H1 (cell line): ENCODE measurements around the gene HSPA12A. TPM values are rescaled to one million over a fixed set of nuclear protein-coding genes. Genes with fewer than 3 reads are reported as not detected.

Experiments
- CHD1 ChIP-seq: IDR thresholded peaks from 2 replicates; pipeline ENCODE4 v1.6.1; 2012; ENCODE audit warnings: low read depth, low read length, improper control_type of control experiment
- CREB1 ChIP-seq: IDR thresholded peaks from 2 replicates; pipeline ENCODE4 v1.6.1; 2012; ENCODE audit warnings: inconsistent platforms
- EGR1 ChIP-seq: IDR thresholded peaks from 2 replicates; pipeline ENCODE4 v1.6.1; 2011; ENCODE audit warnings: low read depth, low read length, borderline replicate concordance
- KDM5A ChIP-seq: fragments of 200-600 bp; IDR thresholded peaks from 2 replicates; pipeline ENCODE4 v1.7.1; 2012; ENCODE audit warnings: mild to moderate bottlenecking, low read length, inconsistent platforms, mixed read lengths
- POLR2A ChIP-seq, 2 experiments: IDR thresholded peaks; 1 replicate in 1 of 2; 2 replicates in 1 of 2; pipeline ENCODE4 v1.6.1; 2011; ENCODE audit warnings: low read depth in 2 of 2, low read length in 2 of 2, mild to moderate bottlenecking in 2 of 2; ENCODE audit errors: control extremely low read depth in 1 of 2
- RBBP5 ChIP-seq: IDR thresholded peaks from 2 replicates; pipeline ENCODE4 v1.7.1; 2012; ENCODE audit warnings: low read depth, mild to moderate bottlenecking, inconsistent platforms, low read length, moderate library complexity, borderline replicate concordance
- SP2 ChIP-seq: IDR thresholded peaks from 2 replicates; pipeline ENCODE4 v1.6.1; 2012; ENCODE audit warnings: mild to moderate bottlenecking, low read length, inconsistent platforms
- USF2 ChIP-seq: IDR thresholded peaks from 2 replicates; pipeline ENCODE4 v1.6.1; 2011; ENCODE audit warnings: low read length, improper control_type of control experiment
- polyA plus RNA-seq, 7 experiments: library from polyadenylated mRNA; depleted of rRNA in 3 of 7; stranded (reverse) in 5 of 7; unstranded in 2 of 7; fragments of >200 nt in 5 of 7; fragments of 200-250 nt in 2 of 7; gene quantifications; 1 replicate in 5 of 7; 2 replicates in 1 of 7; 4 replicates in 1 of 7; pipeline versions ENCODE4 v1.2.1 to v1.2.3, GENCODE V29; 2011 to 2013; ENCODE audit warnings: missing spikeins in 2 of 7, mixed read lengths in 2 of 7
- total RNA-seq: library from RNA; stranded (reverse); fragmentation: NEBNext Ultra II Directional; extraction: Animal tissue kit (Norgen Biotek cat#: 25700); gene quantifications from 2 replicates; pipeline ENCODE4 v1.2.1, GENCODE V29; 2021

Gene HSPA12A
- total and polyA plus RNA-seq, 2 of the 8 experiments (the other 6 are each of a cell fraction or from before 2014, with no cell fraction given) = 3.1 to 6.9 TPM

- TF ChIP-seq CREB1 (no peak), RBBP5 (no peak), USF2 (no peak), SP2 (no peak), POLR2A (IDR thresholded peaks at IDR 0.05; ENCODE audit: control extremely low read depth in 1 of 2, low read depth in 2 of 2, low read length in 2 of 2) (no peak), EGR1 (no peak), CHD1 (no peak), KDM5A (no peak)
These were observed 86.3 kb downstream of the HSPA12A start (continued) for GRCh38 chr10:116656044-116656443.
